ENCODE measurements around the gene LYSET.
A peak's percentile ranks its signal among the peaks of the same experiment; 100 is the strongest.
"Not testable (repeated sequence)": the region's sequence is repeated elsewhere in the genome, so short reads cannot be mapped to it uniquely, and the experiment has no call there.

The LYSET gene

GRCh38 chr14:93168610-93169009 lies 16.5 kb upstream of the LYSET start:
- not testable (repeated sequence) for DNase-seq (ENCODE audit: low read depth)

- DNase-seq (ENCODE audit: low read depth) = not testable (repeated sequence)
Observed at GRCh38 chr14:93169619-93170018, 15.5 kb upstream of the LYSET start.

DNA sequence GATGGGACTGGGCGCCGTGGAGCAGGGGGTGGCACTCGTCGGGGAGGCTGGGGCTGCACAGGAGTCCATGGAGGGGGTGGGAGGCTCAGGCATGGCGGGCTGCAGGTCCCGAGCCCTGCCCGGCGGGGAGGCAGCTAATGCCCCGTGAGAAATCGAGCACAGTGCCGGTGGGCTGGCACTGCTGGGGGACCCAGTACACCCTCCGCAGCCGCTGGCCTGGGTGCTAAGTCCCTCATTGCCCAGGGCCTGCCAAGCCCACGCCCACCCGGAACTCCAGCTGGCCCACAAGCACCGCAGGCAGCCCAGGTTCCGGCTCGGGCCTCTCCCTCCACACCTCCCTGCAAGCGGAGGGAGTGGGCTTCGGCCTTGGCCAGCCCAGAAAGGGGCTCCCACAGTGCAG lies 15.0 kb upstream of the LYSET start:
- not testable (repeated sequence) for DNase-seq (ENCODE audit: low read depth)

- no peak for DNase-seq (ENCODE audit: low read depth)
Observed at GRCh38 chr14:93171376-93171775, 13.7 kb upstream of the LYSET start.

GRCh38 chr14:93173943-93174395 lies 11.1 kb upstream of the LYSET start:
- DNase-seq (ENCODE audit: low read depth) = no peak

DNA sequence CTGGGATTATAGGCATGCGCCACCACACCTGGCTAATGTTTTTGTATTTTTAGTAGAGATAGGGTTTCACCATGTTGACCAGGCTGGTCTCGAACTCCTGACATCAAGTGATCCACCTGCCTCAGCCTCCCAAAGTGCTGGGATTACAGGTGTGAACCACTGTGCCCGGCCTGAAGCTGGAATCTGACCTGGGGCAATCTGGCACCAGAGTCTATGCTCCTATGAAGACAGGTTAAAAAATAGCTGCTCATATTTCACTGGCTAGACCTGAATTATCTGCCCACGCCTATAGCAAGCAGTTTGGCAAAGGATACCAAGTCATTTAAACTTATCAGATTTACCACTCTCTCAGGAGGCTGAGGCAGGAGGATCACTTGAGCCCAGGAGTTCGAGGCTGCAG lies 10.4 kb upstream of the LYSET start:
- DNase-seq (ENCODE audit: low read depth) = not testable (repeated sequence)

- DNase-seq (ENCODE audit: low read depth) = no peak
Observed at GRCh38 chr14:93175492-93175891, 9.6 kb upstream of the LYSET start.

DNA sequence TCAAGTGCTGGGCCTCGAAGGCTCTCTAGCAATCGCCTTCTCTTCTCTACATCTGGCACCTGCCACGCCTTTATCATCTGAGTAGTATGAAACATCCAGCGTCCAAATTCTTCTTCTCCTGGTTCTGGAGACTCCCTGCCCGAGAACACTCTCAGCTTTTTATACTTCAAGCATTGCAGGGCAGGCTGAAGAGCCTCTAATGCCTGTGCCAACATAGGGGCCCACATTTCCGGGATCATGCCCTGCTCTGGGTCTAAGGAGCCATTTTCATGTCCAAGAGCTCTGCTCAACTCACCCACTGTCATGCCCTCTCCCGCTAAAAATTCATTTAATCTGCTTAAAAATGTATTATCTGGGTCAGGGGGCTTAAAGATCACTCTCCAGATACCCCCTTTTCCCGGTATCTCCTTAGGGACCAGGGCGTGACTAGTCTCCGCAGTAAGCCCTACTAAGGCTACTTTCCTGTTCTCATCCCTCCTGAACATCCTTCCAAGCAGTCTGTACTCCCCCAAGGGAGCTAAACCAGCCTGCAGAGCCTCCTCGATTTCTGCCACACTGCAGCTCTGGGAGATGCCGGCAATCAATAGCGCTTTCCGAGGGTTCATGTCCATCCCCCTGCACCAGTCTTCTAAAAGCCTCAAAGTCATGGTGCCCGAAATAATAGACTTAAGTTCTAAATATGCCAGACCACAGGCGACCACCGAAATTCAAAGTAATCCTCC lies 1.4 kb upstream of the LYSET start:
- DNase-seq (ENCODE audit: low read depth) = no peak

GRCh38 chr14:93185349-93185720 lies 218 bp downstream of the LYSET start:
- DNase-seq (ENCODE audit: low read depth) = no peak

GRCh38 chr14:93186466-93186865 lies 1.3 kb downstream of the LYSET start:
- no peak for DNase-seq (ENCODE audit: low read depth)

DNA sequence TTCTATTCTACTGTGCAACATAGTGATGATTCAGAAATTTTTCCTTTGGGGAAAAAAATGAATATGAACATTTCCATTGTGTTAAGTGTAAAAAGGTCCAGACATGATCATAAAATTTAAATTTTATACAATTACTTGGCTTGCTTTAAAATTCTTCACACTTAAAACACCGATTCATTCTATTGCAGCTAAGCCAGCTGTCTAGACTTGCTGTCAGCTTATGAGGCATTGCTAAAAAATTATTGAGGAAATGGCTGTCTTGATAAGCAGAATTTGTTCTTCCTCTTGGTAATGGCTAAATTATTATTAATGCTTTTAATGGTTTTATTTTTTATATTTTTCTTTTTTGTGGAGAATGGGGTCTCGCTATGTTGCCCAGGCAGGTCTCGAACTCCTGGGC lies 1.8 kb downstream of the LYSET start:
- DNase-seq (ENCODE audit: low read depth) = no peak

DNA sequence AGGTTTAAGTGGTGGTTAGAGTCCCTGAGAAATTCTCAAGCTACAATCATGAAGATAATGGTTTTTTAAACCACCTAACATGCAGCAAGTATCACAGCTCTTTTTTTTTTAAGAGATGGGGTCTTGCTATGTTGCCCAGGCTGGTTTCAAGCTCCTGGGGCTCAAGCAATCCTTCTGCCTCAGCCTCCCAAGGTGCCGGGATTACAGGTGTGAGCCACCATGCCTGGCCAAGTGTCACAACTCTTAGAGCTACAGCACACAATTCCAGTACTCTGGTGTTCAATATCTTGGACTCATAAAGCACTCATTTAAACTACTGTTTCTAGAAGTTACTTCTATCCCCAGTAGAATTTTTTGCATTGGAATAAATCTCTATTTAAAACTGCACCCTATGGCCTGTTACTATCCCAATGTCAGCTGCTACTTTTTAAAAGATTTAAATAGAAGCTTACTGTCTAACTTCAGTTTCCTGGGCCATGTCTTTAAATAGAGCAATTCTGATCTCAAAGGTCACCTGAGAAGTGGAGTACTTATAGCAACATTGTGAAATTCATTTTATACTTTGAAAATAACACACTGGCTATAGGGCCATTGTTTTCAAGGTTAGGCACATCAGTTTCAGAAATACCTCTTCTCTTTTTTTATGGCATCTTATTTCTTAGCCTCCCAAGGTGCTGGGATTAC lies 10.3 kb downstream of the LYSET start:
- no peak for DNase-seq (ENCODE audit: low read depth)

DNA sequence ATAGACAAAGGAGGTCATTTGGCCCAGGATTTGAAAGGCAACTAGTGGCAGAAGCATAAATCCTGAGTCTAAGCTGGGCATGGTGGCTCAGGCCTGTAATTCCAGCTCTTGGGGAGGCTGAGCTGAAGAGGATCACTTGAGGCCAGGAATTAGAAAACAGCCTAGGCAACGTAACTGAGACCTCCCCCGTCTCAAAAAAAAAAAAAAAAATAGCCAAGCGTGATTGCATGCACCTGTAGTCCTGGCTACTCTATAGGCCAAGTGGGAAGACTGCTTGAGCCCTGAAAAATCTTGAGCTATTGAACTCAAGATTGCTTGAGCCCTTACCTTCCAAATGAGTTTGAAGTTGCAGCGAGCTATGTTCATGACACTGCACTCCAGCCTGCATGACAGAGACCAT lies 13.9 kb downstream of the LYSET start:
- DNase-seq (ENCODE audit: low read depth) = no peak

DNA sequence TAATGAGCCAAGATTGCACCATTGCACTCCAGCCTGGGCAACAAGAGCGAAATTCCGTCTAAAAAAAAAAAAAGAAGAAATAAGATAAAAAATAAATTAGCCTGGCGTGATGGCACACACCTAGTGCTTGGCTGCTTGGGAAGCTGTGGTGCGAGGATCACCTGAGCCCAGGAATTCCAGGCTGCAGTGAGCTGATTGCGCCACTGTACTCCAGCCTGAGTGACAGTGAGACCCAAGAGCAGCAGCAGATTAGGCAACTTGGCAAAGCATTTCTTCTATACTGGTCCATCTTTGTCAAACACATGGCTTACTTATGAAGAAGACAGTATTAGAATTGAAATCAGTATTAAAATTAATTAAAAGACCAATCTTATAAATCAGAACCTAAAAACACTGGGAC lies 15.4 kb downstream of the LYSET start:
- no peak for DNase-seq (ENCODE audit: low read depth)

DNA sequence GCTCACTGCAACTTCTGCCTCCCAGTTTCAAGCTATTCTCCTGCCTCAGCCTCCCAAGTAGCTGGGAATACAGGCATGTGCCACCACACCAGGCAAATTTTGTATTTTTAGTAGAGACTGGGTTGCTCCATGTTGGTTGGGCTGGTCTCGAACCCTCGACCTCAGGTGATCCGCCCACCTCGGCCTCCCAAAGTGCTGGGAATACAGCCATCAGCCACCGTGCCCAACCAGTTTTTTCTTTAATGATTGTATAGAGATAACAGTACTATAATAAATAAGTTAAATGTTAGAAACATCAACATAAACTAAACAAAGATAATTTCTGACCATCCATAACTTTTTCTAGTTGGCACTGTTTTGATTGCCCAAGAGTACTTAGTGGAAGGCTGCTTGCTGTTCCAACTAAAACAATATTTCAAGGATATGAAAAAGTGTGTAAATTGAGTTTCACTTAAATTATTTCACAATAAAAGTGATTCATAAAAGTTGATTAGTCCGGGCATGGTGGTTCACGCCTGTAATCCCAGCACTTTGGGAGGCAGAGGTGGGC lies 16.1 kb downstream of the LYSET start:
- DNase-seq (ENCODE audit: low read depth) = no peak

DNA sequence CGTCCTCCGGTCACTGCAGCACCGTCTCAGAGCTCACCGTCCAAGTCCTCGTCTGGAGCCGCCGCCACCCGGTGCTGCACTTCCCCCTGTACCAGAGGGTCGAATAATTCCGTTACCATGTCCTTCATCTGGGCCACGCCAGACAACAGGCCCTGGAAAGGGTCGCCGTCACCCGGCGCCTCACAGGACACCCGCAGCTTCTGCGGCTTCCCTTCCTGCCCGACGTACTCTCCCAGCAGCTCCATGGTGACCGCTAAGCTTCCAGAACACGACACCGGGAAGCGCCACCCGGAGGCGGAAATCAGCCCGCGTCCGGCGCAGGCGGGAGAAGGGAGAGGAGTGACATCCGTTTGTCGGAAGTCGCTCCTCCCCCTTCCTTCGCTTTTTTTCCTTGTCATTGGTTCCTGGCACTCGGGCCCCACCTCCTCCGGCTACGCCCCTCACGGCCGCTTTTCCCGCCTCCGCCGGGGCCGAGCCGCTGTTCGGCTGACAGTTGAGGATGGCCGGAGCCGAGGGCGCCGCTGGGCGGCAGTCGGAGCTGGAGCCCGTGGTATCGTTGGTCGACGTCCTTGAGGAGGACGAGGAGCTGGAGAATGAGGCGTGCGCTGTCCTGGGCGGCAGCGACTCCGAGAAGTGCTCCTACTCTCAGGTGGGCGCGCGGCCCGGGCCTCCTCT lies 21.8 kb downstream of the LYSET start, which contains the start of the genes GON7 and UBR7:
Gene GON7, minus strand, starts transcription at position 273 of the 675 bp plus-strand sequence. Its CDS starts 28 bp downstream, at position 245.
Gene UBR7, plus strand, starts transcription at position 464 of the 675 bp plus-strand sequence. Its CDS starts 36 bp downstream, at position 500.
- DNase-seq (ENCODE audit: low read depth) = peak; percentile 88

DNA sequence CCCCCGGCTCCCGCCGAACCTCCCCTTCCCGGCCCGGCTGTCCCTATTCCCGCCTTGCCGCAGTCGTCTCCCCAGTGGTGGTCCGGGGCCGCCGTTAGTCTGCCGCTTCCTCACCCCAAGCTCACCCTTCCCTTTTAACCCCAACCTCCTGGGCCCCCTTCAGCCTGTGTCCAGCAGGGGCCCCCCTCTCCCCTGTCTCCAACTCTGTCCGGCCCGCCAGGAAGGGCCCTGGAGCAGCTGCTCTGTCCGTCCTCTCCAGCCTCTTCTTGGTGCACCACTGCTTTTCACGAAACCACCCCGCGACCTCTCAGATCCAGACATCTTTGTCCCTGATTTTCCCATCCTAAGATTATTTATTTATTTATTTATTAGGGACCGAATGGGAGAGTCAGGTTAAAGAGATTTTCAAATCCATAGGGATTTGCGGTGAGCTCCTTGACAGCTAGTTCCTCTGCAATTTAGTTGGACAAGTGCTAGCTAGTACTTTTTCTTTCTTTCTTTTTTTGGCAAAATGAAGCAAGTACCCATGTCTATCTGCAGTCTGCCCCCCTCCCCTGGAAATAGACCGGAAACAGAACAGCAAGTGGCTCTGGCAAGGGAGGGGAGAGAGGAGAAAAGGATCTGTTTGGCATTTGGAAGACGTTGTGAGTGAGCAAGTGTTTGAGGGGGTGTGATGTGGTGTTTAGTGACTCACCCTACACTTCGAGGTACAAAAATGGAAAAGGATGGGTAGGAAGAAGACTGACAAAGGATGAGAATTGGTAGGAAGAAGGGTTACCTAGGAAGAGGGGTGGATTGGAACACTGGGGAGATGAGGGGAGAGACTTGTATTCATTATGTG lies 22.6 kb downstream of the LYSET start:
- no peak for DNase-seq (ENCODE audit: low read depth)

DNA sequence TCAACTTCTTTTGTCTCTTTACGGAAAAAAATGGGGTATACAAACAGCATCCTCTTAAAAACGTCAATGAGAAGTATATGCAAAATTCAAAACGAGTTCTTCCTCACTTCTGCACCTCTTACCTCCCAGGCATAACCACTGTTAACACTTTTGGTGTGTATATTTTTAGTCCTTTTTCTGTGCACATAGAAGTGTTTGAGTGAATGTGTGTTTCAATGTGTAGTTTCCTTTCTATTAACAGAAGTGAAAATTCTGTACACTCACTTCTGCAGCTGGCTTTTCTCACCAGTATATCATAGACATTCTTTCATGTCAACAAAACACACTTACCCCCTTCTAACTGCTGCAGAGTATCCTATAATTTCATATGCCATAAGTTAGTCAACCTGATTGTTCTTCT lies 27.3 kb downstream of the LYSET start:
- no peak for DNase-seq (ENCODE audit: low read depth)

DNA sequence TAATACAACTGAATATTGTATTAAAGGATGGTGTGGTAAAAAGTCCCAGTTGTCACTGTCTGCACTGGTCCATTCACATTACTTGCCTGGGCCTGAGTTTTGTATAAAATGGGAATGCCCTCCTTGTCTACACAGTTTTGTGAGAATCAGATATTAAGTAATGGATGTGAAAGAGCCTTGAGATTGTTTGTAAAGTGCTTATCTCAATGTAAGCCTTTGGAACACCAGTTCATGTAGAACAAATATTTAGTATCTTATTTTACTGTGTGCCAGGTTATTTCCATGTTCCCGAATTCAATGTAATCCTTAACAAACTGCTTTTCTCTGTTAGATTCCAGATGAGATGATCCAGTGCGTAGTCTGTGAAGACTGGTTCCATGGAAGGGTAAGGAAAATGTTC lies 29.5 kb downstream of the LYSET start:
- no peak for DNase-seq (ENCODE audit: low read depth)

DNA sequence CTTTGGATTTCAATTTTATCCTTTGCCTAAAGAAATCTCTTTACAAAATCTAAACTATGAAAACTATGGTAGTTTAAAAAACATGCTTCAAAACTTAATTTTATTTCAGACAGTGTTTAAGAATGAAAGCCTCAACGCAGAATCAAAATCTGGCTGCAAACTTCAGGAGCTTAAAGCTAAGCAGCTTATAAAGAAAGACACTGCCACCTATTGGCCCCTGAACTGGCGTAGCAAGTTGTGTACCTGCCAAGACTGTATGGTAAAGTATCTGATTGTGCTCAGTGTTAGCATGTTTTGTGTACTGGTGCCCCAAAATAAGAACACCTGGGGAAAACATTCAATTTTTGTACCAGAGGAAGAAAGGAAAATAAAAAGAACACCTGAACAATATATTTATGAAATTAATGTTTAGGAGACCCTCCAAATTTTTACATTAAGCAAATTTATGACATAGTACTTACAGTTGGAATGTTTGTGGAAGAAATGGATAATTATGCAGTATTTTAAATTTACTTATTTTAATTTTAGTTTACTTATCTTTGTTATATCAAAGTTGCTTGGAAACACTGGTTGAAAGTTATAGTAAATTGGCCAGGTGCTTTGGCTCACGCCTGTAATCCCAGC lies 34.1 kb downstream of the LYSET start:
- peak; percentile 16 for DNase-seq (ENCODE audit: low read depth)

- DNase-seq (ENCODE audit: low read depth) = no peak
Observed at GRCh38 chr14:93220509-93220908, 35.4 kb downstream of the LYSET start.

Measured in activated T-cell treated with anti-CD3 and anti-CD28 coated beads for 24 hours (primary cell).